HG03135 (cell line): Measurements from ENCODE around the gene PBX4.

Source experiments
- ATAC-seq: cut with Tn5 transposase; IDR thresholded peaks from one replicate; pipeline ENCODE4 v1.9.1; 2021; ENCODE audit warnings: mild to moderate bottlenecking, moderate library complexity; ENCODE audit not compliant: unreplicated experiment

PBX4 gene

GRCh38 chr19:19592690-19593089 lies 25.8 kb downstream of the PBX4 start:
- no peak for ATAC-seq

GRCh38 chr19:19591133-19591825 lies 27.2 kb downstream of the PBX4 start:
- no peak for ATAC-seq

GRCh38 chr19:19588546-19588945 lies 29.9 kb downstream of the PBX4 start:
- ATAC-seq: no peak

GRCh38 chr19:19587771-19588170 lies 30.7 kb downstream of the PBX4 start:
- no peak for ATAC-seq

GRCh38 chr19:19584356-19584755 lies 34.1 kb downstream of the PBX4 start:
- ATAC-seq: no peak

GRCh38 chr19:19582471-19582870 lies 36.0 kb downstream of the PBX4 start:
- no peak for ATAC-seq

GRCh38 chr19:19581391-19581790 lies 37.1 kb downstream of the PBX4 start:
- ATAC-seq: no peak

GRCh38 chr19:19580418-19580817 lies 38.1 kb downstream of the PBX4 start:
- ATAC-seq: no peak

- no peak for ATAC-seq
Measured at GRCh38 chr19:19579533-19580361, 38.7 kb downstream of the PBX4 start.

GRCh38 chr19:19578252-19578651 lies 40.2 kb downstream of the PBX4 start:
- no peak for ATAC-seq

- no peak for ATAC-seq
Measured at GRCh38 chr19:19575411-19575810, 43.1 kb downstream of the PBX4 start.

- ATAC-seq: no peak
Measured at GRCh38 chr19:19571071-19571786, 47.3 kb downstream of the PBX4 start.

GRCh38 chr19:19570571-19570970 lies 47.9 kb downstream of the PBX4 start:
- ATAC-seq: no peak

- ATAC-seq: no peak
Measured at GRCh38 chr19:19568802-19569756, 49.4 kb downstream of the PBX4 start.

- no peak for ATAC-seq
Measured at GRCh38 chr19:19567391-19567790, 51.1 kb downstream of the PBX4 start.

- no peak for ATAC-seq
Measured at GRCh38 chr19:19566306-19566705, 52.2 kb downstream of the PBX4 start.

- ATAC-seq: no peak
Measured at GRCh38 chr19:19563348-19563848, 55.1 kb downstream of the PBX4 start.

GRCh38 chr19:19562665-19563347 lies 55.7 kb downstream of the PBX4 start:
- ATAC-seq: no peak

- ATAC-seq: no peak
Measured at GRCh38 chr19:19561946-19562664, 56.4 kb downstream of the PBX4 start.
